ENCODE measurements around the gene MTRR. TPM values are rescaled to one million over a fixed set of nuclear protein-coding genes. Genes with fewer than 3 reads are reported as not detected.

MTRR gene
- total RNA-seq, 1 donor from 2014 or later: 40.5 TPM

GRCh38 chr5:7873216-7873615, 4.3 kb downstream of the MTRR start:
- Mint-ChIP-seq H3K27me3 (ENCODE audit: low read depth) (no peaks in the 10 kb centered on the region), H3K27ac (no peak overlapping the region), H3K36me3 (peaks cover 10% of the 10 kb centered on the region), H3K4me3 (no peak overlapping the region), H3K4me1 (peaks cover 16% of the 10 kb centered on the region), H3K9me3 (no peaks in the 10 kb centered on the region)
- no peak for DNase-seq (ENCODE audit: low spot score in 2 of 2, unreplicated experiment in 2 of 2)
- TF ChIP-seq CTCF (IDR thresholded peaks at IDR 0.05; ENCODE audit: unreplicated experiment): no peak

- no peak overlapping the region for H3K4me3 Mint-ChIP-seq
- no peaks in the 10 kb centered on the region for H3K27me3 Mint-ChIP-seq (ENCODE audit: low read depth)
- H3K36me3 Mint-ChIP-seq: peaks cover 13% of the 10 kb centered on the region
- H3K4me1 Mint-ChIP-seq: peaks cover 12% of the 10 kb centered on the region
- no peak overlapping the region for H3K27ac Mint-ChIP-seq
- no peaks in the 10 kb centered on the region for H3K9me3 Mint-ChIP-seq
- no peak for TF ChIP-seq CTCF (IDR thresholded peaks at IDR 0.05; ENCODE audit: unreplicated experiment)
- no peak for DNase-seq (ENCODE audit: low spot score in 2 of 2, unreplicated experiment in 2 of 2)
Measured at GRCh38 chr5:7874639-7875038, 5.7 kb downstream of the MTRR start.

- DNase-seq (ENCODE audit: low spot score in 2 of 2, unreplicated experiment in 2 of 2): no peak
- Mint-ChIP-seq H3K27me3 (ENCODE audit: low read depth) (no peaks in the 10 kb centered on the region), H3K36me3 (peaks cover 13% of the 10 kb centered on the region)
Measured at GRCh38 chr5:7875151-7875550, 6.2 kb downstream of the MTRR start.

GRCh38 chr5:7876867-7877266, 7.9 kb downstream of the MTRR start:
- no peaks in the 10 kb centered on the region for H3K27me3 Mint-ChIP-seq (ENCODE audit: low read depth)
- H3K36me3 Mint-ChIP-seq: peaks cover 21% of the 10 kb centered on the region
- H3K9me3 Mint-ChIP-seq: no peaks in the 10 kb centered on the region
- no peak for TF ChIP-seq CTCF (IDR thresholded peaks at IDR 0.05; ENCODE audit: unreplicated experiment)
- no peak overlapping the region for H3K4me3 Mint-ChIP-seq
- H3K4me1 Mint-ChIP-seq: peaks cover 2% of the 10 kb centered on the region
- no peak for DNase-seq (ENCODE audit: low spot score in 2 of 2, unreplicated experiment in 2 of 2)
- no peak overlapping the region for H3K27ac Mint-ChIP-seq

More at GRCh38 chr5:7875151-7875550, 6.2 kb downstream of the MTRR start:
- H3K4me3 Mint-ChIP-seq: no peak overlapping the region
- H3K9me3 Mint-ChIP-seq: no peaks in the 10 kb centered on the region
- H3K27ac Mint-ChIP-seq: no peak overlapping the region
- no peak for TF ChIP-seq CTCF (IDR thresholded peaks at IDR 0.05; ENCODE audit: unreplicated experiment)
- H3K4me1 Mint-ChIP-seq: peaks cover 8% of the 10 kb centered on the region

GRCh38 chr5:7877851-7878250, 8.9 kb downstream of the MTRR start:
- Mint-ChIP-seq H3K36me3 (peaks cover 25% of the 10 kb centered on the region), H3K27ac (no peak overlapping the region), H3K9me3 (no peaks in the 10 kb centered on the region), H3K4me1 (peaks cover 2% of the 10 kb centered on the region), H3K4me3 (no peak overlapping the region), H3K27me3 (ENCODE audit: low read depth) (no peaks in the 10 kb centered on the region)
- TF ChIP-seq CTCF (IDR thresholded peaks at IDR 0.05; ENCODE audit: unreplicated experiment): no peak
- DNase-seq (ENCODE audit: low spot score in 2 of 2, unreplicated experiment in 2 of 2): no peak

GRCh38 chr5:7878381-7878873, 9.5 kb downstream of the MTRR start:
- no peak for TF ChIP-seq CTCF (IDR thresholded peaks at IDR 0.05; ENCODE audit: unreplicated experiment)
- H3K27me3 Mint-ChIP-seq (ENCODE audit: low read depth): no peaks in the 10 kb centered on the region
- DNase-seq (ENCODE audit: low spot score in 2 of 2, unreplicated experiment in 2 of 2): no peak
- H3K36me3 Mint-ChIP-seq: peaks cover 30% of the 10 kb centered on the region
- H3K4me1 Mint-ChIP-seq: peaks cover 2% of the 10 kb centered on the region
- no peak overlapping the region for H3K27ac Mint-ChIP-seq
- H3K4me3 Mint-ChIP-seq: no peak overlapping the region
- no peaks in the 10 kb centered on the region for H3K9me3 Mint-ChIP-seq
